LNCaP clone FGC (cell line): ENCODE measurements around the gene ARL2BP.

Source experiments
- DNase-seq: peaks from one replicate; pipeline ENCODE4 v3.0.0-alpha.2; 2011; ENCODE audit warnings: low read depth
- H3K4me3 ChIP-seq: 2 replicates; pipeline ENCODE4 v1.5.1; 2011; ENCODE audit warnings: mild to moderate bottlenecking, low read depth, low read length, control low read depth
- CTCF ChIP-seq: IDR thresholded peaks from 2 replicates; pipeline ENCODE4 v1.5.1; 2012; ENCODE audit warnings: mild to moderate bottlenecking; ENCODE audit not compliant: control insufficient read depth, insufficient read depth; ENCODE audit errors: extremely low read depth

The ARL2BP gene

GRCh38 chr16:57251352-57251751 is 6.3 kb downstream of the ARL2BP start:
- no peak for TF ChIP-seq CTCF
- no peak for DNase-seq
- no peak overlapping the region for H3K4me3 ChIP-seq

- DNase-seq, result no peak
- no peak overlapping the region for H3K4me3 ChIP-seq
- no peak for TF ChIP-seq CTCF
Measured at GRCh38 chr16:57252148-57252721, 7.2 kb downstream of the ARL2BP start.

- H3K4me3 ChIP-seq, result no peak overlapping the region
- no peak for TF ChIP-seq CTCF
- DNase-seq, result no peak
Measured at GRCh38 chr16:57253466-57253865, 8.4 kb downstream of the ARL2BP start.

- no peak for DNase-seq
- H3K4me3 ChIP-seq, result no peak overlapping the region
- no peak for TF ChIP-seq CTCF
Measured at GRCh38 chr16:57255686-57256415, 10.8 kb downstream of the ARL2BP start.

- TF ChIP-seq CTCF, result no peak
- no peak overlapping the region for H3K4me3 ChIP-seq
- DNase-seq, result no peak
Measured at GRCh38 chr16:57256601-57257395, 11.7 kb downstream of the ARL2BP start.

GRCh38 chr16:57257455-57258070 is 12.5 kb downstream of the ARL2BP start:
- DNase-seq, result no peak
- no peak overlapping the region for H3K4me3 ChIP-seq
- TF ChIP-seq CTCF, result no peak
